CD4-positive, alpha-beta T cell treated with Interferon alpha-2 for 1 hour (primary cell): ENCODE results near the gene MRRF.
"Not testable (repeated sequence)": the region's sequence is repeated elsewhere in the genome, so short reads cannot be mapped to it uniquely, and the experiment has no call there.

Experiments used
- DNase-seq, 2 donors: peaks; one replicate each; pipeline ENCODE4 v3.0.0-alpha.2; 2020 to 2022

The MRRF gene

GRCh38 chr9:122277285-122277897, 12.7 kb downstream of the MRRF start:
- DNase-seq, result no peak

- DNase-seq, result no peak
Observed at GRCh38 chr9:122281368-122281767, 16.7 kb downstream of the MRRF start.

GRCh38 chr9:122286764-122287163, 22.1 kb downstream of the MRRF start:
- DNase-seq, result no peak

- no peak for DNase-seq
Observed at GRCh38 chr9:122287214-122287720, 22.6 kb downstream of the MRRF start.

GRCh38 chr9:122291458-122291857, 26.8 kb downstream of the MRRF start:
- no peak for DNase-seq

GRCh38 chr9:122294531-122294930, 29.8 kb downstream of the MRRF start:
- DNase-seq, result no peak

- DNase-seq, result no peak
Observed at GRCh38 chr9:122297512-122297911, 32.8 kb downstream of the MRRF start.

GRCh38 chr9:122302237-122303093, 37.8 kb downstream of the MRRF start:
- no peak for DNase-seq

GRCh38 chr9:122307061-122307460, 42.4 kb downstream of the MRRF start:
- DNase-seq, result no peak

- DNase-seq, result no peak
Observed at GRCh38 chr9:122307925-122308324, 43.2 kb downstream of the MRRF start.

GRCh38 chr9:122309861-122310260, 45.2 kb downstream of the MRRF start:
- no peak for DNase-seq

- no peak for DNase-seq
Observed at GRCh38 chr9:122314165-122314564, 49.5 kb downstream of the MRRF start.

GRCh38 chr9:122315534-122315933, 50.9 kb downstream of the MRRF start:
- no peak for DNase-seq

GRCh38 chr9:122318284-122318683, 53.6 kb downstream of the MRRF start:
- no peak for DNase-seq

- DNase-seq, result no peak
Observed at GRCh38 chr9:122320413-122320881, 55.8 kb downstream of the MRRF start.

GRCh38 chr9:122322553-122322952, 57.9 kb downstream of the MRRF start:
- DNase-seq, result no peak

GRCh38 chr9:122324665-122325064, 60.0 kb downstream of the MRRF start:
- DNase-seq, result not testable (repeated sequence)

GRCh38 chr9:122325124-122325523, 60.4 kb downstream of the MRRF start:
- DNase-seq, result no peak

- DNase-seq, result no peak
Observed at GRCh38 chr9:122327175-122327574, 62.5 kb downstream of the MRRF start.

GRCh38 chr9:122329597-122329996, 64.9 kb downstream of the MRRF start:
- DNase-seq, result no peak

GRCh38 chr9:122330466-122330865, 65.8 kb downstream of the MRRF start:
- DNase-seq, result not testable (repeated sequence)

GRCh38 chr9:122331523-122331927, 66.8 kb downstream of the MRRF start:
- no peak for DNase-seq

GRCh38 chr9:122332083-122332482, 67.4 kb downstream of the MRRF start:
- no peak for DNase-seq

- DNase-seq, result no peak
Observed at GRCh38 chr9:122332644-122333043, 68.0 kb downstream of the MRRF start.
